Tibial artery (tissue), 4 donors: Measurements from ENCODE around the gene C17orf67.
A peak's percentile ranks its signal among the peaks of the same experiment; 100 is the strongest.

Experiments
- DNase-seq, 2 donors: peaks; one replicate each; pipeline ENCODE4 v3.0.0-alpha.2; 2019
- H3K27ac ChIP-seq, 2 donors: fragments of 200-600 bp; sonication (generic) in 1 of 2; 1 replicate in 1 of 2; 2 replicates in 1 of 2; pipeline ENCODE4 v1.5.1; 2018 to 2019; ENCODE audit warnings: mild to moderate bottlenecking in 1 of 2
- H3K27me3 ChIP-seq, 2 donors: fragments of 200-600 bp; sonication (generic) in 1 of 2; one replicate each; pipeline versions ENCODE4 v1.5.1 to v1.6.0; 2016 to 2019
- H3K36me3 ChIP-seq, 3 donors: fragments of 200-600 bp; sonication (generic) in 2 of 3; one replicate each; pipeline ENCODE4 v1.5.1; 2016 to 2019; ENCODE audit warnings: mild to moderate bottlenecking in 2 of 3
- H3K4me1 ChIP-seq, 4 donors: fragments of 200-600 bp; sonication (generic) in 2 of 4; 1 replicate in 3 of 4; 2 replicates in 1 of 4; pipeline ENCODE4 v1.5.1; 2016 to 2019
- H3K4me3 ChIP-seq, 2 donors: fragments of 200-600 bp; sonication (generic) in 1 of 2; 1 replicate in 1 of 2; 2 replicates in 1 of 2; pipeline ENCODE4 v1.5.1; 2018 to 2019; ENCODE audit warnings: mild to moderate bottlenecking in 2 of 2
- H3K9me3 ChIP-seq, 3 donors: fragments of 200-600 bp; sonication (generic) in 1 of 3; one replicate each; pipeline ENCODE4 v1.5.1; 2016 to 2019
- intact Hi-C: fragments of 100-400 bp; cut with DNase I; formaldehyde crosslinking; loops from one replicate; pipeline ENCODE4 v1.15.0; 2023; ENCODE audit warnings: low total_unique reads
- TF ChIP-seq, protein P1 (sequence below), 2 experiments: fragments of 200-600 bp in 1 of 2; fragments of 450-650 bp in 1 of 2; IDR thresholded peaks; one replicate each; pipeline ENCODE4 v1.5.1; 2017 to 2019; ENCODE audit warnings: antibody characterized with exemption in 2 of 2, mild to moderate bottlenecking in 1 of 2, moderate library complexity in 1 of 2

The C17orf67 gene

DNA sequence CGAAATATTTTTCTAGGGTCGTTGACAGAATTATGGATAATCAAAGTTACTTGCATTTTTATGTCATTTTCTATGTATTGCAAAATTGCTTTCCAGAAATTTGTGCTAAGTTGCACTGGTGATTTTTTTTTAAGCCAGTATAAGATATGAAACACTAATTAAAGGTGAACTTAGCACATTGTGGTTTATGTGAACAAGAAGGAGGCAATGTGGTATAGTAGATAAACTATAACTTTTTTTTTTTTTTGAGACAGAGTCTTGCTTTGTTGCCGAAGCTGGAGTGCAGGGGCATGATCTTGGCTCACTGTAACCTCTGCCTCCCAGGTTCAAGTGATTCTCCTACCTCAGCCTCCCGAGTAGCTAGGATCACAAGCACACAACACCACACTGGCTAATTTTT is 13.4 kb upstream of the C17orf67 start:
- Histone ChIP-seq H3K4me3 (no peak overlapping the region), H3K36me3 (peaks cover 23 to 33% (median 30%) of the 10 kb centered on the region in 3 donors), H3K4me1 (no peaks in the 10 kb centered on the region), H3K27me3 (no peaks in the 10 kb centered on the region), H3K27ac (no peak overlapping the region), H3K9me3 (no peaks in the 10 kb centered on the region)
- TF ChIP-seq, protein P1, sequence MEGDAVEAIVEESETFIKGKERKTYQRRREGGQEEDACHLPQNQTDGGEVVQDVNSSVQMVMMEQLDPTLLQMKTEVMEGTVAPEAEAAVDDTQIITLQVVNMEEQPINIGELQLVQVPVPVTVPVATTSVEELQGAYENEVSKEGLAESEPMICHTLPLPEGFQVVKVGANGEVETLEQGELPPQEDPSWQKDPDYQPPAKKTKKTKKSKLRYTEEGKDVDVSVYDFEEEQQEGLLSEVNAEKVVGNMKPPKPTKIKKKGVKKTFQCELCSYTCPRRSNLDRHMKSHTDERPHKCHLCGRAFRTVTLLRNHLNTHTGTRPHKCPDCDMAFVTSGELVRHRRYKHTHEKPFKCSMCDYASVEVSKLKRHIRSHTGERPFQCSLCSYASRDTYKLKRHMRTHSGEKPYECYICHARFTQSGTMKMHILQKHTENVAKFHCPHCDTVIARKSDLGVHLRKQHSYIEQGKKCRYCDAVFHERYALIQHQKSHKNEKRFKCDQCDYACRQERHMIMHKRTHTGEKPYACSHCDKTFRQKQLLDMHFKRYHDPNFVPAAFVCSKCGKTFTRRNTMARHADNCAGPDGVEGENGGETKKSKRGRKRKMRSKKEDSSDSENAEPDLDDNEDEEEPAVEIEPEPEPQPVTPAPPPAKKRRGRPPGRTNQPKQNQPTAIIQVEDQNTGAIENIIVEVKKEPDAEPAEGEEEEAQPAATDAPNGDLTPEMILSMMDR (IDR thresholded peaks at IDR 0.05), result no peak
- no peak for DNase-seq
- intact Hi-C loops, result no loop called here

DNA sequence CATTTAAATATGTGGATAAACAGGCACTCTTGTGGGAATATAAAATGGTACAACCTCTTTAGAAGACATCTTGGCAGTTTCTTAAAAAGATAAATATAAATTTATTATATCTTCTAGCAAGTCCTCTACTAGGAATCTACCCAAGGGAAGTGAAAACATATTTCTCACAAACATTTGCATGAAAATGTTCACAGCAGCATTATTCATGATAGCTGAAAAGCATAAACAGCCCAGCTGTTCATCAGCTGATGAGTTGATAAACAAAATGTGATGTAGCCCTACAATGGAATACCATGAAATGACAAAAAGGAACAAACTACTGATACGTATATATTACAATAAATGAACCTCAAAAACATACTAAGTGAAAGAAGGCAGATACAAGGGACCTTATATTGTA is 12.2 kb upstream of the C17orf67 start:
- Histone ChIP-seq H3K4me1 (no peaks in the 10 kb centered on the region), H3K9me3 (no peaks in the 10 kb centered on the region), H3K4me3 (no peak overlapping the region), H3K36me3 (peaks cover 14 to 29% (median 24%) of the 10 kb centered on the region in 3 donors), H3K27ac (no peak overlapping the region), H3K27me3 (no peaks in the 10 kb centered on the region)
- TF ChIP-seq, protein P1 (IDR thresholded peaks at IDR 0.05), result no peak
- intact Hi-C loops, result no loop called here
- no peak for DNase-seq

DNA sequence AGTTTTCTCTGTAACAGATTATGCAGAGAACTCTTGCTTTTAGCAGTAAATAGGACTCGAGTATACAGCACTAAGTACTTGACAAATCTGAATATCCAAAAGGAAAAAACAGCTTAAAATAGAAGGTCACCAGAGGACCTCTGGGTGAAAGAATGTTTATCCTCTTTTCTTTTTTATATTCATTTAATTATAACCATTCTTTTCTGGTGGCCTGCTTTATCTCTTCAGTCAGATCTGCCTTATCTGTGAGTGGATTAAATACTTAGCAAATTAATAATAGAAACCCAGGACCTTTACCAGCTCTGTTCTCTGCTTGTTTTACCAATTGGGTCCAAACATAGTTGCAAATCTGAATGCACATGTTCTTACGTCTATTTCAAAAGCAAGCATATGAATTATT is 8.9 kb upstream of the C17orf67 start:
- intact Hi-C loops, result no loop called here
- Histone ChIP-seq H3K9me3 (no peaks in the 10 kb centered on the region), H3K27ac (no peak overlapping the region), H3K36me3 (peaks cover 0 to 3% (median 0%) of the 10 kb centered on the region in 3 donors), H3K4me3 (no peak overlapping the region), H3K4me1 (no peaks in the 10 kb centered on the region), H3K27me3 (no peaks in the 10 kb centered on the region)
- TF ChIP-seq, protein P1 (IDR thresholded peaks at IDR 0.05), result no peak
- DNase-seq, result no peak

DNA sequence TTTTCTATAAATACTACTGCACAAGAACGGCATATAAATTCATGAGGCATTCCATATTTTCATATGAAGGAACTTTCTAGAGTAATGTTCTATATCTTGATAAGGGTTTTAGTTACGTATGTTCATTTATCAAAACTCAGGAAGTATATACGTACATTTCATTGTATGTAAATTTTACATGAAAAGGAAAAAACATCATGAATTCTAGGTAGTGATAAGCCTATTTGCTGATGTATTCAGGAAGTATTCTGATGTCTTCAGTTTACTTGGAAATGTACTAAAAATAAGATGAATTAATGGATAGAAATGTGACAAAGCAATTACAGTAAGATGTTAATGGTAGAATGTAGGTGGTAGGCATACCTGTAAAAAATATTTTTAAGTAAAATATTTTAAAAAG is 5.0 kb upstream of the C17orf67 start:
- H3K4me1 ChIP-seq, result peaks cover 6 to 16% (median 8%) of the 10 kb centered on the region in 4 donors
- no peak for DNase-seq
- no peak overlapping the region for H3K27ac ChIP-seq
- H3K36me3 ChIP-seq, result no peaks in the 10 kb centered on the region
- no peaks in the 10 kb centered on the region for H3K27me3 ChIP-seq
- intact Hi-C loops, result loop anchor here (10.0 kb wide), 1 partner anchor 276 kb away; no protein-coding TSS in a partner anchor
- no peak overlapping the region for H3K4me3 ChIP-seq
- no peaks in the 10 kb centered on the region for H3K9me3 ChIP-seq
- TF ChIP-seq, protein P1 (IDR thresholded peaks at IDR 0.05), result no peak

DNA sequence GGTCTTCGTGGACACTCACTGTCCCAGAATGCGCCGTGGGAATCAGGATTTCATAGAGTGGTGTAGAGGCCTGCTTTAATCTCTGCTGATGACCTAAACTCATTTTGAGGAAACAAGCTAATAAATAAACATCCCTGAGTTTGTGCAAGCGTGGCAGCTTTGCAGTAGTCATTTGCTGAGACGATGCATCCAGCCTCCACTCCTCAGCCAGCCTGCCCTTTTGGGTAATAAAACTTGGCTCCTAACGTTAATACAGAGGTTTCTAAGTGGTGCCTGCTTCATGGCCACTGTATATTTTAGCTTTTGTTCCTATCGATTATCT is 1.5 kb upstream of the C17orf67 start:
- peak overlapping the region in 1 of 2 donors; percentile 79 for H3K27ac ChIP-seq

More for the DNA sequence above, 1.5 kb upstream of the C17orf67 start:
- intact Hi-C loops, result loop anchor here (10.0 kb wide), 1 partner anchor 280 kb away; no protein-coding TSS in a partner anchor
- H3K4me1 ChIP-seq, result peaks cover 7 to 35% (median 16%) of the 10 kb centered on the region in 4 donors
- TF ChIP-seq, protein P1 (IDR thresholded peaks at IDR 0.05), result no peak
- H3K27me3 ChIP-seq, result no peaks in the 10 kb centered on the region
- DNase-seq, result no peak
- H3K9me3 ChIP-seq, result no peaks in the 10 kb centered on the region
- peak overlapping the region; percentile 78 to 86 for H3K4me3 ChIP-seq
- H3K36me3 ChIP-seq, result no peaks in the 10 kb centered on the region
